ENCODE data around the gene TNRC6C.
A peak's percentile ranks its signal among the peaks of the same experiment; 100 is the strongest.

Gene TNRC6C

GRCh38 chr17:78013683-78014467 is 55.4 kb downstream of the TNRC6C start:
- Histone ChIP-seq H3K27me3 (ENCODE audit: insufficient read depth, low read depth) (no peaks in the 10 kb centered on the region), H3K9ac (no peak overlapping the region), H3K36me3 (ENCODE audit: insufficient read depth) (0 out of 2 replicates have a peak, but pooled peaks cover 2% of the 10 kb centered on the region), H3K27ac (no peak overlapping the region), H3K4me3 (IDR thresholded peaks at IDR 0.05; ENCODE audit: insufficient read depth, low read depth, low read length) (no peak overlapping the region), H3K4me2 (0 out of 2 replicates have a peak overlapping the region, but pooled peaks have one; percentile 2), H3K79me2 (ENCODE audit: insufficient read depth, low read depth) (no peaks in the 10 kb centered on the region), H4K20me1 (ENCODE audit: insufficient read depth) (no peaks in the 10 kb centered on the region), H2AFZ (ENCODE audit: low read depth) (no peak overlapping the region), H3K4me1 (ENCODE audit: low read depth, poor library complexity, severe bottlenecking) (peaks cover 21% of the 10 kb centered on the region)
- TF ChIP-seq, protein P1, sequence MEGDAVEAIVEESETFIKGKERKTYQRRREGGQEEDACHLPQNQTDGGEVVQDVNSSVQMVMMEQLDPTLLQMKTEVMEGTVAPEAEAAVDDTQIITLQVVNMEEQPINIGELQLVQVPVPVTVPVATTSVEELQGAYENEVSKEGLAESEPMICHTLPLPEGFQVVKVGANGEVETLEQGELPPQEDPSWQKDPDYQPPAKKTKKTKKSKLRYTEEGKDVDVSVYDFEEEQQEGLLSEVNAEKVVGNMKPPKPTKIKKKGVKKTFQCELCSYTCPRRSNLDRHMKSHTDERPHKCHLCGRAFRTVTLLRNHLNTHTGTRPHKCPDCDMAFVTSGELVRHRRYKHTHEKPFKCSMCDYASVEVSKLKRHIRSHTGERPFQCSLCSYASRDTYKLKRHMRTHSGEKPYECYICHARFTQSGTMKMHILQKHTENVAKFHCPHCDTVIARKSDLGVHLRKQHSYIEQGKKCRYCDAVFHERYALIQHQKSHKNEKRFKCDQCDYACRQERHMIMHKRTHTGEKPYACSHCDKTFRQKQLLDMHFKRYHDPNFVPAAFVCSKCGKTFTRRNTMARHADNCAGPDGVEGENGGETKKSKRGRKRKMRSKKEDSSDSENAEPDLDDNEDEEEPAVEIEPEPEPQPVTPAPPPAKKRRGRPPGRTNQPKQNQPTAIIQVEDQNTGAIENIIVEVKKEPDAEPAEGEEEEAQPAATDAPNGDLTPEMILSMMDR (conservative IDR thresholded peaks at IDR 0.05; ENCODE audit: low read depth, low read length), result peak; percentile 94

GRCh38 chr17:78014646-78015045 is 56.1 kb downstream of the TNRC6C start:
- Histone ChIP-seq H3K4me2 (no peak overlapping the region), H3K27ac (no peak overlapping the region), H3K27me3 (ENCODE audit: insufficient read depth, low read depth) (no peaks in the 10 kb centered on the region), H3K4me3 (IDR thresholded peaks at IDR 0.05; ENCODE audit: insufficient read depth, low read depth, low read length) (no peak overlapping the region), H3K9ac (no peak overlapping the region), H4K20me1 (ENCODE audit: insufficient read depth) (no peaks in the 10 kb centered on the region), H3K79me2 (ENCODE audit: insufficient read depth, low read depth) (no peaks in the 10 kb centered on the region), H3K36me3 (ENCODE audit: insufficient read depth) (no peaks in the 10 kb centered on the region), H3K4me1 (ENCODE audit: low read depth, poor library complexity, severe bottlenecking) (peaks cover 29% of the 10 kb centered on the region), H2AFZ (ENCODE audit: low read depth) (no peak overlapping the region)
- TF ChIP-seq, protein P1 (conservative IDR thresholded peaks at IDR 0.05; ENCODE audit: low read depth, low read length), result no peak

- no peaks in the 10 kb centered on the region for H4K20me1 ChIP-seq (ENCODE audit: insufficient read depth)
- H3K4me3 ChIP-seq (IDR thresholded peaks at IDR 0.05; ENCODE audit: insufficient read depth, low read depth, low read length), result no peak overlapping the region
- TF ChIP-seq, protein P1 (conservative IDR thresholded peaks at IDR 0.05; ENCODE audit: low read depth, low read length), result no peak
- no peaks in the 10 kb centered on the region for H3K79me2 ChIP-seq (ENCODE audit: insufficient read depth, low read depth)
- peaks cover 51% of the 10 kb centered on the region for H3K4me1 ChIP-seq (ENCODE audit: low read depth, poor library complexity, severe bottlenecking)
- H3K27me3 ChIP-seq (ENCODE audit: insufficient read depth, low read depth), result no peaks in the 10 kb centered on the region
- H3K9ac ChIP-seq, result no peak overlapping the region
- H3K27ac ChIP-seq, result no peak overlapping the region
- H3K36me3 ChIP-seq (ENCODE audit: insufficient read depth), result no peaks in the 10 kb centered on the region
- H3K4me2 ChIP-seq, result no peak overlapping the region
- no peak overlapping the region for H2AFZ ChIP-seq (ENCODE audit: low read depth)
Measured at GRCh38 chr17:78016852-78017251, 58.3 kb downstream of the TNRC6C start.

- Histone ChIP-seq H3K4me2 (peak overlapping the region; percentile 78), H3K27me3 (ENCODE audit: insufficient read depth, low read depth) (no peaks in the 10 kb centered on the region), H3K4me1 (ENCODE audit: low read depth, poor library complexity, severe bottlenecking) (peaks cover 53% of the 10 kb centered on the region), H4K20me1 (ENCODE audit: insufficient read depth) (no peaks in the 10 kb centered on the region), H3K9ac (no peak overlapping the region; the same call in 1 of the 2 replicates), H3K36me3 (ENCODE audit: insufficient read depth) (no peaks in the 10 kb centered on the region), H3K79me2 (ENCODE audit: insufficient read depth, low read depth) (no peaks in the 10 kb centered on the region), H2AFZ (ENCODE audit: low read depth) (no peak overlapping the region), H3K27ac (peak overlapping the region; percentile 61), H3K4me3 (IDR thresholded peaks at IDR 0.05; ENCODE audit: insufficient read depth, low read depth, low read length) (no peak overlapping the region)
- TF ChIP-seq, protein P1 (conservative IDR thresholded peaks at IDR 0.05; ENCODE audit: low read depth, low read length), result peak; percentile 84; the same call in 1 of the 2 replicates
Measured at GRCh38 chr17:78019367-78019975, 61.0 kb downstream of the TNRC6C start.

Measured in KMS-11 (cell line).